K562 (cell line): Measurements from ENCODE around the gene NAV2. TPM values are rescaled to one million over a fixed set of nuclear protein-coding genes. Genes with fewer than 3 reads are reported as not detected.

Experiments used
- ATAC-seq: fragments of 200-7000 bp; cut with Tn5 transposase; 3 replicates; pipeline ENCODE4 v1.9.1; 2020; ENCODE audit warnings: moderate library complexity
- BruUV-seq: library from RNA; stranded (reverse); fragments of 400-500 nt; replicated peaks from 2 replicates; lab custom pipeline; 2021; lab: Mats Ljungman, UMichigan
- CTCF ChIA-PET: fragments of 300-600 bp; formaldehyde crosslinking; extraction: SDS; loops from one replicate; lab custom pipeline; 2021; ENCODE audit warnings: low intra/inter-chr PET ratio; lab: Yijun Ruan, JAX
- POLR2A ChIA-PET: fragments of 300-600, 350-650 bp; sonication (Branson Sonifier 250); formaldehyde crosslinking; extraction: SDS; loops from one replicate; lab custom pipeline; 2021; ENCODE audit warnings: antibody characterized with exemption, inconsistent platforms; lab: Yijun Ruan, JAX
- DNase-seq, 4 experiments: peaks; one replicate each; pipeline versions ENCODE4 v3.0.0 to v3.0.0-alpha.2; 2011 to 2018; ENCODE audit warnings: low spot score in 3 of 4, mixed read lengths in 3 of 4; ENCODE audit errors: extremely low read depth in 1 of 4
- FAIRE-seq: peaks from 2 replicates; lab custom pipeline; 2011; peaks lifted over from hg19 to GRCh38; lab: Jason Lieb, UNC
- H2AFZ ChIP-seq: 2 replicates; pipeline ENCODE4 v1.6.0; 2011; ENCODE audit warnings: low read depth, low read length, control low read depth, inconsistent platforms
- H3K27ac ChIP-seq: fragments of 200-600 bp; 3 replicates; pipeline ENCODE4 v1.8.0; 2011; ENCODE audit warnings: low read depth, mild to moderate bottlenecking, control low read depth, inconsistent platforms, low read length, moderate library complexity, mixed read lengths; ENCODE audit errors: extremely low read depth
- H3K27me3 ChIP-seq, 2 experiments: fragments of 300-600 bp in 1 of 2; 2 replicates in 1 of 2; 3 replicates in 1 of 2; pipeline versions ENCODE4 v1.6.0 to v1.8.0; 2011; ENCODE audit warnings: inconsistent platforms in 2 of 2, low read length in 2 of 2, mild to moderate bottlenecking in 1 of 2, mixed read lengths in 1 of 2, moderate library complexity in 1 of 2; ENCODE audit not compliant: control insufficient read depth in 2 of 2, insufficient read depth in 2 of 2
- H3K36me3 ChIP-seq: fragments of 300-600 bp; 3 replicates; pipeline ENCODE4 v1.8.0; 2011; ENCODE audit warnings: mild to moderate bottlenecking, low read length, inconsistent platforms; ENCODE audit not compliant: control insufficient read depth, insufficient read depth
- H3K4me1 ChIP-seq, 2 experiments: fragments of 200-600 bp in 1 of 2; replicated peaks in 1 of 2; 2 replicates in 1 of 2; 3 replicates in 1 of 2; pipeline versions ENCODE4 v1.5.1 to v1.8.0; 2011; ENCODE audit warnings: inconsistent platforms in 2 of 2, low read length in 2 of 2, mild to moderate bottlenecking in 1 of 2, mixed read lengths in 1 of 2, moderate library complexity in 1 of 2; ENCODE audit not compliant: control insufficient read depth in 2 of 2, insufficient read depth in 2 of 2
- H3K4me2 ChIP-seq: 2 replicates; pipeline ENCODE4 v1.6.1; 2011; ENCODE audit warnings: low read length, control low read depth, inconsistent platforms, mixed read lengths; ENCODE audit not compliant: insufficient read depth
- H3K4me3 ChIP-seq: fragments of 200-600 bp; sonication (generic), shearing (Covaris generic); 2 replicates; pipeline ENCODE4 v1.5.1; 2016; ENCODE audit warnings: control low read depth, inconsistent platforms
- H3K79me2 ChIP-seq: fragments of 200-600 bp; 3 replicates; pipeline ENCODE4 v1.8.0; 2011; ENCODE audit warnings: low read length, inconsistent platforms; ENCODE audit not compliant: control insufficient read depth, insufficient read depth
- H3K9ac ChIP-seq, 2 experiments: 2 replicates each; pipeline versions ENCODE4 v1.6.0 to v1.6.1; 2011; ENCODE audit warnings: low read depth in 2 of 2, low read length in 2 of 2, control low read depth in 1 of 2, inconsistent platforms in 1 of 2, mild to moderate bottlenecking in 1 of 2, mixed read lengths in 1 of 2; ENCODE audit not compliant: insufficient read depth in 1 of 2
- H3K9me1 ChIP-seq: one replicate; pipeline ENCODE4 v1.6.0; 2011; ENCODE audit warnings: inconsistent platforms, mild to moderate bottlenecking, low read length, moderate library complexity; ENCODE audit not compliant: control insufficient read depth, insufficient read depth
- H3K9me3 ChIP-seq: replicated peaks from 2 replicates; pipeline ENCODE4 v1.5.1; 2011; ENCODE audit warnings: low read depth, low read length, inconsistent platforms; ENCODE audit not compliant: control insufficient read depth, insufficient read depth
- H4K20me1 ChIP-seq: replicated peaks from 2 replicates; pipeline ENCODE4 v1.6.1; 2011; ENCODE audit warnings: low read length, inconsistent platforms, mixed read lengths; ENCODE audit not compliant: control insufficient read depth, insufficient read depth
- CXXC5 ChIP-seq: fragments of 250-450 bp; sonication (Bioruptor Pico); IDR thresholded peaks from 2 replicates; pipeline ENCODE4 v1.8.0; 2022; ENCODE audit warnings: inconsistent platforms, mild to moderate bottlenecking, moderate library complexity
- MAFG ChIP-seq: fragments of 450-650 bp; conservative IDR thresholded peaks from 2 replicates; pipeline ENCODE4 v1.6.1; 2016; ENCODE audit warnings: missing genetic modification characterization, missing compliant biosample characterization
- PTRF ChIP-seq: fragments of 450-650 bp; IDR thresholded peaks from 2 replicates; pipeline ENCODE4 v1.6.1; 2016; ENCODE audit warnings: mild to moderate bottlenecking, missing genetic modification characterization, missing compliant biosample characterization
- RCOR1 ChIP-seq, 2 experiments: IDR thresholded peaks; 2 replicates each; pipeline ENCODE4 v1.6.1; 2012; ENCODE audit warnings: low read depth in 2 of 2, low read length in 2 of 2, borderline replicate concordance in 1 of 2, improper control_type of control experiment in 1 of 2
- RFX1 ChIP-seq: fragments of 450-650 bp; IDR thresholded peaks from 2 replicates; pipeline ENCODE4 v1.6.1; 2016; ENCODE audit warnings: mild to moderate bottlenecking, moderate library complexity
- RFX5 ChIP-seq: IDR thresholded peaks from 2 replicates; pipeline ENCODE4 v1.6.1; 2011; ENCODE audit warnings: low read depth, mild to moderate bottlenecking, improper control_type of control experiment, low read length
- RFX7 ChIP-seq: fragments of 250-450 bp; sonication (Bioruptor Pico); IDR thresholded peaks from 2 replicates; pipeline ENCODE4 v1.5.1; 2021; ENCODE audit warnings: mild to moderate bottlenecking
- SMAD2 ChIP-seq: fragments of 150-350 bp; IDR thresholded peaks from 2 replicates; pipeline ENCODE4 v1.6.1; 2014; ENCODE audit warnings: low read depth, mild to moderate bottlenecking, low read length
- SNRNP70 ChIP-seq: fragments of 200-400 bp; formaldehyde crosslinking; optimal IDR thresholded peaks from 2 replicates; pipeline ENCODE3; 2017; ENCODE audit warnings: low read depth, low read length
- ZNF707 ChIP-seq: fragments of 250-450 bp; sonication (Bioruptor Pico); conservative IDR thresholded peaks from 2 replicates; pipeline ENCODE4 v1.8.0; 2022; ENCODE audit warnings: inconsistent platforms, mild to moderate bottlenecking, moderate library complexity
- ZNF75A ChIP-seq: fragments of 450-650 bp; formaldehyde crosslinking; IDR thresholded peaks from 2 replicates; pipeline ENCODE4 v1.4.0; 2020; ENCODE audit warnings: mild to moderate bottlenecking
- WGBS: fragments of 100-300 bp; shearing (Covaris generic); methylation state at CpG from one replicate; pipeline ENCODE4 v1.1.6; 2016; ENCODE audit warnings: low coverage, mixed read lengths; ENCODE audit not compliant: insufficient coverage; ENCODE audit errors: missing lambda C conversion rate; 5-methylcytosine and 5-hydroxymethylcytosine counted together
- in situ Hi-C: fragments of 300-500 bp; cut with MboI; formaldehyde crosslinking; loops from 4 replicates; pipeline ENCODE4 v1.15.0; 2018; ENCODE audit warnings: inconsistent platforms, mixed read lengths
- intact Hi-C: fragments of 100-400 bp; cut with micrococcal nuclease; formaldehyde crosslinking; loops from 2 replicates; pipeline ENCODE4 v1.14.2; 2022
- polyA plus RNA-seq, 8 experiments: library from polyadenylated mRNA; depleted of rRNA in 4 of 8; stranded (reverse) in 5 of 8; unstranded in 3 of 8; fragments of >200 nt; fragmentation: Nextera tagmentation in 2 of 8; fragmentation: Illumina TruSeq in 1 of 8; extraction: Ambion mirVana in 2 of 8; extraction: Trizol in 1 of 8; gene quantifications; 2 replicates each; pipeline versions ENCODE4 v1.2.1 to v1.2.3, GENCODE V29; 2011 to 2014; ENCODE audit warnings: inconsistent platforms in 1 of 8, missing spikeins in 1 of 8
- total RNA-seq, 7 experiments: library from RNA; depleted of rRNA in 6 of 7; stranded (reverse); fragments of >200 nt in 6 of 7; fragmentation: Illumina TruSeq in 2 of 7; extraction: Trizol in 2 of 7; gene quantifications; 2 replicates each; pipeline versions ENCODE4 v1.2.1 to v1.2.3, GENCODE V29; 2011 to 2021; ENCODE audit warnings: low replicate concordance in 1 of 7
- TF ChIP-seq, protein P1 (sequence below): sonication (generic); formaldehyde crosslinking; IDR thresholded peaks from 2 replicates; pipeline ENCODE4 v1.9.0; 2022; ENCODE audit warnings: mild to moderate bottlenecking, missing genetic modification reagents
- TF ChIP-seq, protein P2 (sequence below): sonication (generic); formaldehyde crosslinking; IDR thresholded peaks from 2 replicates; pipeline ENCODE4 v1.8.1; 2022; ENCODE audit warnings: missing genetic modification reagents
- TF ChIP-seq, protein P3 (sequence below): sonication (generic); formaldehyde crosslinking; IDR thresholded peaks from 2 replicates; pipeline ENCODE4 v1.8.1; 2022; ENCODE audit warnings: missing genetic modification reagents

The NAV2 gene
- total and polyA plus RNA-seq, 9 of the 15 experiments (the other 6 are each of a cell fraction or from before 2014, with no cell fraction given), result 0.03 to 0.35 (median 0.05) TPM

DNA sequence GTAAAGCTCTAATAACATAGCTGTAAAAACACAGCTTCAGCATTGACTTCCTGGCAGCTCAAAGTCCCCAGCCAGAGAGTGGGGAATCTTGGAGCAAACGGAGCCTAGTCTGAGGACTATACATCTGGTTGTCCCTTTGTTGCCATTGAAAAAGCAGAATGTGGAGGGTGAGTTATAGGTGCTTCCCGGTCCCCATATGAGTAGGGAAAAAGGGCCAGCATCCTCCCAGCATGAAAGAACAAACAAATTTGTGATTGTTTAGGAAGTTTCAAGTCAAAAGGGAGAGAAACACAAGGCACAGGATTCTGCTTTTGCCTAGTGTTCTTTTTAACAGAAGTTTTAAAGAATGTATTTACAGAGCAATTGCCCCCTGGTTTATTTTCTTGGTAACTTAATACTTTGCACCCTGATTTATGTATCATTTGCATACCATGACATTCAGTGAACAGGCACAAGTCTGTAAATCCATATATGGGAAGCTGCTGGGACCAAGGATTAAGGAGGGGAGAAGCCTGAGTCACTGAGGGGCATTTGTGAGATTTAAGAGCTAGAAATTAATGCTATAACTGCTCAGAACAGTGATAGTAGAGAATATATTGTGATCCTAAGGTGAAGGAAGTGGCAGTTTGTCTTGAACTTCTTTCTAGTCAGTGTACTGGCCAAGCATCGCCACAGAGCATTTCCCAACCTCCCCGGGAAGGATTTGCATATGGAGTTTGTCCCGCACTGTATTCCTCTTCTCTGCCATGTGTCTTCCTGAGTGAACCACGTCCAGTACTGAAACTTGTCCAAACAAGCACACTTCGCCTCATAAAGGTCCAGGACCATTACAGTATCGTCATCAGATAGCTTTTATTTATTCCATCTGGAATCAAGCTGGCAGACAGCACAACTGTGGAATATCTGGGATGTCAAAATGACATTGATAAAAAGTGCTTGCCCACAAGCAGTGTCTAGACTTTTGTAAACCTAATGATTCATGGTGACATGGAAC is 344.6 kb downstream of the NAV2 start:
- H3K27me3 ChIP-seq, result no peaks in the 10 kb centered on the region; a peak in 1 of 5 replicates
- H3K27ac ChIP-seq, result no peak overlapping the region
- no peak overlapping the region for H3K9ac ChIP-seq
- no peaks in the 10 kb centered on the region for H3K79me2 ChIP-seq
- ATAC-seq (no peak), FAIRE-seq (peak; percentile 37), DNase-seq (no peak)
- in situ Hi-C loops (no loop called here), intact Hi-C loops (no loop called here)
- no peak overlapping the region for H2AFZ ChIP-seq
- TF ChIP-seq PTRF (no peak), SMAD2 (no peak), RFX5 (no peak), ZNF75A (CRISPR knock-in tag) (no peak), ZNF707 (CRISPR knock-in tag) (no peak), RFX7 (CRISPR knock-in tag) (no peak), SNRNP70 (no peak), CXXC5 (no peak), MAFG (tag) (no peak), RFX1 (no peak), RCOR1 (IDR thresholded peaks at IDR 0.05; ENCODE audit: borderline replicate concordance in 1 of 2, low read depth in 2 of 2, low read length in 2 of 2) (no peak)
- TF ChIP-seq, protein P1, sequence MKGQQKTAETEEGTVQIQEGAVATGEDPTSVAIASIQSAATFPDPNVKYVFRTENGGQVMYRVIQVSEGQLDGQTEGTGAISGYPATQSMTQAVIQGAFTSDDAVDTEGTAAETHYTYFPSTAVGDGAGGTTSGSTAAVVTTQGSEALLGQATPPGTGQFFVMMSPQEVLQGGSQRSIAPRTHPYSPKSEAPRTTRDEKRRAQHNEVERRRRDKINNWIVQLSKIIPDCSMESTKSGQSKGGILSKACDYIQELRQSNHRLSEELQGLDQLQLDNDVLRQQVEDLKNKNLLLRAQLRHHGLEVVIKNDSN (CRISPR knock-in tag), result no peak
- TF ChIP-seq, protein P2, sequence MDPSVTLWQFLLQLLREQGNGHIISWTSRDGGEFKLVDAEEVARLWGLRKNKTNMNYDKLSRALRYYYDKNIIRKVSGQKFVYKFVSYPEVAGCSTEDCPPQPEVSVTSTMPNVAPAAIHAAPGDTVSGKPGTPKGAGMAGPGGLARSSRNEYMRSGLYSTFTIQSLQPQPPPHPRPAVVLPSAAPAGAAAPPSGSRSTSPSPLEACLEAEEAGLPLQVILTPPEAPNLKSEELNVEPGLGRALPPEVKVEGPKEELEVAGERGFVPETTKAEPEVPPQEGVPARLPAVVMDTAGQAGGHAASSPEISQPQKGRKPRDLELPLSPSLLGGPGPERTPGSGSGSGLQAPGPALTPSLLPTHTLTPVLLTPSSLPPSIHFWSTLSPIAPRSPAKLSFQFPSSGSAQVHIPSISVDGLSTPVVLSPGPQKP (CRISPR knock-in tag), result no peak
- TF ChIP-seq, protein P3, sequence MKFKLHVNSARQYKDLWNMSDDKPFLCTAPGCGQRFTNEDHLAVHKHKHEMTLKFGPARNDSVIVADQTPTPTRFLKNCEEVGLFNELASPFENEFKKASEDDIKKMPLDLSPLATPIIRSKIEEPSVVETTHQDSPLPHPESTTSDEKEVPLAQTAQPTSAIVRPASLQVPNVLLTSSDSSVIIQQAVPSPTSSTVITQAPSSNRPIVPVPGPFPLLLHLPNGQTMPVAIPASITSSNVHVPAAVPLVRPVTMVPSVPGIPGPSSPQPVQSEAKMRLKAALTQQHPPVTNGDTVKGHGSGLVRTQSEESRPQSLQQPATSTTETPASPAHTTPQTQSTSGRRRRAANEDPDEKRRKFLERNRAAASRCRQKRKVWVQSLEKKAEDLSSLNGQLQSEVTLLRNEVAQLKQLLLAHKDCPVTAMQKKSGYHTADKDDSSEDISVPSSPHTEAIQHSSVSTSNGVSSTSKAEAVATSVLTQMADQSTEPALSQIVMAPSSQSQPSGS, result no peak
- H3K4me2 ChIP-seq, result no peak overlapping the region
- no peaks in the 10 kb centered on the region for H3K36me3 ChIP-seq
- no TSS peak for BruUV-seq
- no peaks in the 10 kb centered on the region for H3K9me3 ChIP-seq
- ChIA-PET POLR2A (interaction anchor here (1.9 kb wide), 1 partner anchor 9 kb away, joined by 6 read pairs; no protein-coding TSS in a partner anchor), CTCF (no interaction called here)
- H3K9me1 ChIP-seq, result no peaks in the 10 kb centered on the region
- WGBS, result 41% methylated on average over 8 of the region's 8 CpGs
- H4K20me1 ChIP-seq, result no peaks in the 10 kb centered on the region
- H3K4me1 ChIP-seq, result no peaks in the 10 kb centered on the region
- no peak overlapping the region for H3K4me3 ChIP-seq
